Aorta (tissue), 5 donors: ENCODE measurements around the gene CDK5RAP2. TPM values are rescaled to one million over a fixed set of nuclear protein-coding genes. Genes with fewer than 3 reads are reported as not detected.
"Not testable (repeated sequence)": the region's sequence is repeated elsewhere in the genome, so short reads cannot be mapped to it uniquely, and the experiment has no call there.

Source experiments
- ATAC-seq: fragments of 200-7000 bp; cut with Tn5 transposase; one replicate; pipeline ENCODE4 v1.9.1; 2022; ENCODE audit warnings: moderate library complexity; ENCODE audit not compliant: low FRiP score
- DNase-seq, 2 donors: peaks; one replicate each; pipeline ENCODE4 v3.0.0-alpha.2; 2020
- H3K27ac ChIP-seq, 2 donors: one replicate each; pipeline ENCODE4 v1.5.1; 2013; ENCODE audit warnings: low read length in 2 of 2, mild to moderate bottlenecking in 2 of 2, moderate library complexity in 2 of 2, control low read depth in 1 of 2, inconsistent platforms in 1 of 2, low read depth in 1 of 2
- H3K27me3 ChIP-seq, 2 donors: one replicate each; pipeline ENCODE4 v1.6.1; 2013; ENCODE audit warnings: control low read depth in 1 of 2, low read length in 1 of 2, mild to moderate bottlenecking in 1 of 2, moderate library complexity in 1 of 2; ENCODE audit not compliant: insufficient read depth in 2 of 2, control insufficient read depth in 1 of 2
- H3K36me3 ChIP-seq, 2 donors: one replicate each; pipeline ENCODE4 v1.6.1; 2013; ENCODE audit warnings: control low read depth in 1 of 2, low read length in 1 of 2, mild to moderate bottlenecking in 1 of 2; ENCODE audit not compliant: insufficient read depth in 2 of 2, control insufficient read depth in 1 of 2
- H3K4me1 ChIP-seq, 2 donors: one replicate each; pipeline ENCODE4 v1.6.1; 2013; ENCODE audit warnings: low read length in 2 of 2, control low read depth in 1 of 2, mild to moderate bottlenecking in 1 of 2, moderate library complexity in 1 of 2; ENCODE audit not compliant: insufficient read depth in 2 of 2, control insufficient read depth in 1 of 2
- H3K4me3 ChIP-seq, 2 donors: one replicate each; pipeline ENCODE4 v1.5.1; 2013; ENCODE audit warnings: low read length in 2 of 2, control low read depth in 1 of 2, mild to moderate bottlenecking in 1 of 2
- H3K9me3 ChIP-seq: one replicate; pipeline ENCODE4 v1.6.1; 2013; ENCODE audit warnings: mild to moderate bottlenecking, low read length; ENCODE audit not compliant: control insufficient read depth
- WGBS, 2 donors: extraction: QIAGEN DNeasy Blood & Tissue Kit; methylation state at CpG; one replicate each; pipeline ENCODE4 v1.1.7; 2013; 5-methylcytosine and 5-hydroxymethylcytosine counted together
- intact Hi-C, 2 donors: fragments of 100-400 bp; cut with DNase I; formaldehyde crosslinking; loops; one replicate each; pipeline versions ENCODE4 v1.14.2 to v1.15.0; 2022
- polyA plus RNA-seq, 2 donors: library from polyadenylated mRNA; stranded (reverse); fragments of 200-250 nt; gene quantifications; one replicate each; pipeline ENCODE4 v1.2.3, GENCODE V29; 2013
- total RNA-seq, 2 donors: library from RNA; stranded (reverse); fragmentation: NEBNext Ultra II Directional; extraction: Animal tissue kit (Norgen Biotek cat#: 25700); gene quantifications; one replicate each; pipeline ENCODE4 v1.2.1, GENCODE V29; 2021
- donor health status: healthy with polysubstance abuse.
- donor health status: Bipolar disorder and iron deficiency.
- donor health status: DM: no; HTN: no; CAD: no.
- donor health status: DM: no; HTN: no; CAD: no.
- donor health status: DM: yes; HTN: yes; CAD: no.

The CDK5RAP2 gene
- total and polyA plus RNA-seq, 4 donors, result 37.1 to 106 (median 66.3) TPM

- Histone ChIP-seq H3K36me3 (peaks cover 7 to 9% of the 10 kb centered on the region in 2 donors), H3K9me3 (no peaks in the 10 kb centered on the region), H3K27me3 (no peaks in the 10 kb centered on the region), H3K4me1 (no peaks in the 10 kb centered on the region), H3K27ac (no peak overlapping the region), H3K4me3 (no peak overlapping the region)
- intact Hi-C loops, result no loop called here
- ATAC-seq, result no peak
- WGBS, 2 donors, result 90 to 93% methylated on average over 6 of the region's 6 CpGs
- DNase-seq, result peak in 1 of 2 donors; percentile 70
These were observed 47.5 kb downstream of the CDK5RAP2 start for GRCh38 chr9:120532475-120532874.

- H3K36me3 ChIP-seq, result peaks cover 7 to 11% of the 10 kb centered on the region in 2 donors
- DNase-seq, result no peak
- H3K27ac ChIP-seq, result no peak overlapping the region
- no peak for ATAC-seq
- H3K9me3 ChIP-seq, result no peaks in the 10 kb centered on the region
- no peaks in the 10 kb centered on the region for H3K27me3 ChIP-seq
- intact Hi-C loops, result no loop called here
- H3K4me3 ChIP-seq, result no peak overlapping the region
- WGBS, 2 donors, result 79 to 82% methylated on average over 2 of the region's 2 CpGs
- H3K4me1 ChIP-seq, result no peaks in the 10 kb centered on the region
These were observed 48.2 kb downstream of the CDK5RAP2 start for GRCh38 chr9:120531683-120532300.

GRCh38 chr9:120530220-120530832 lies 49.6 kb downstream of the CDK5RAP2 start:
- DNase-seq, ATAC-seq, H3K27me3 ChIP-seq, H3K4me1 ChIP-seq, H3K4me3 ChIP-seq, intact Hi-C loops, H3K27ac ChIP-seq, H3K9me3 ChIP-seq: not testable (repeated sequence)
- WGBS, 2 donors, result 54 to 56% methylated on average over 6 of the region's 6 CpGs
- H3K36me3 ChIP-seq, result peaks cover 6 to 14% of the 10 kb centered on the region in 2 donors

- WGBS, 2 donors, result 78 to 79% methylated on average over 7 of the region's 7 CpGs
These were observed 51.1 kb downstream of the CDK5RAP2 start for GRCh38 chr9:120528829-120529228.

GRCh38 chr9:120528327-120528726 lies 51.6 kb downstream of the CDK5RAP2 start:
- Histone ChIP-seq H3K4me3 (no peak overlapping the region), H3K27ac (no peak overlapping the region), H3K9me3 (no peaks in the 10 kb centered on the region), H3K27me3 (no peaks in the 10 kb centered on the region), H3K36me3 (peaks cover 6 to 14% of the 10 kb centered on the region in 2 donors), H3K4me1 (no peaks in the 10 kb centered on the region)
- no peak for ATAC-seq
- WGBS, 2 donors, result 71 to 87% methylated on average over 1 of the region's 1 CpG
- intact Hi-C loops, result no loop called here
- no peak for DNase-seq

More at GRCh38 chr9:120528829-120529228, 51.1 kb downstream of the CDK5RAP2 start:
- Histone ChIP-seq H3K27me3 (no peaks in the 10 kb centered on the region), H3K4me1 (no peaks in the 10 kb centered on the region), H3K36me3 (peaks cover 6 to 14% of the 10 kb centered on the region in 2 donors), H3K27ac (no peak overlapping the region), H3K4me3 (no peak overlapping the region), H3K9me3 (no peaks in the 10 kb centered on the region)
- no peak for DNase-seq
- intact Hi-C loops, result no loop called here
- ATAC-seq, result no peak

GRCh38 chr9:120526534-120526933 lies 53.4 kb downstream of the CDK5RAP2 start:
- H3K36me3 ChIP-seq, result peaks cover 9 to 10% of the 10 kb centered on the region in 2 donors
- H3K4me1 ChIP-seq, result no peaks in the 10 kb centered on the region
- no peak for ATAC-seq
- H3K27ac ChIP-seq, result no peak overlapping the region
- no peak for DNase-seq
- H3K27me3 ChIP-seq, result no peaks in the 10 kb centered on the region
- no peak overlapping the region for H3K4me3 ChIP-seq
- WGBS, 2 donors, result 95 to 97% methylated on average over 3 of the region's 3 CpGs
- H3K9me3 ChIP-seq, result no peaks in the 10 kb centered on the region
- intact Hi-C loops, result no loop called here

- Histone ChIP-seq H3K36me3 (peaks cover 9 to 10% of the 10 kb centered on the region in 2 donors), H3K27me3 (no peaks in the 10 kb centered on the region), H3K4me1 (no peaks in the 10 kb centered on the region), H3K4me3 (no peak overlapping the region), H3K27ac (no peak overlapping the region), H3K9me3 (no peaks in the 10 kb centered on the region)
- ATAC-seq (no peak), DNase-seq (no peak)
- intact Hi-C loops, result no loop called here
- WGBS, 2 donors, result 57 to 65% methylated on average over 3 of the region's 3 CpGs
These were observed 55.1 kb downstream of the CDK5RAP2 start for GRCh38 chr9:120524863-120525262.

- DNase-seq, result no peak
- H3K4me1 ChIP-seq, result no peaks in the 10 kb centered on the region
- no peak overlapping the region for H3K4me3 ChIP-seq
- no peaks in the 10 kb centered on the region for H3K27me3 ChIP-seq
- intact Hi-C loops, result no loop called here
- no peak for ATAC-seq
- WGBS, 2 donors, result 87 to 93% methylated on average over 3 of the region's 3 CpGs
- H3K36me3 ChIP-seq, result peaks cover 5 to 9% of the 10 kb centered on the region in 2 donors
- no peak overlapping the region for H3K27ac ChIP-seq
- no peaks in the 10 kb centered on the region for H3K9me3 ChIP-seq
These were observed 55.9 kb downstream of the CDK5RAP2 start for GRCh38 chr9:120524038-120524437.

GRCh38 chr9:120522558-120522957 lies 57.4 kb downstream of the CDK5RAP2 start:
- peaks cover 5 to 10% of the 10 kb centered on the region in 2 donors for H3K36me3 ChIP-seq
- DNase-seq (no peak), ATAC-seq (no peak)
- H3K9me3 ChIP-seq, result no peaks in the 10 kb centered on the region
- no peak overlapping the region for H3K27ac ChIP-seq
- H3K4me3 ChIP-seq, result no peak overlapping the region
- intact Hi-C loops, result no loop called here
- 96 to 97% methylated on average over 1 of the region's 1 CpG for WGBS, 2 donors
- H3K27me3 ChIP-seq, result no peaks in the 10 kb centered on the region
- no peaks in the 10 kb centered on the region for H3K4me1 ChIP-seq
